ELR (cell line): ENCODE measurements around the gene PRDM11.

Experiments used
- DNase-seq: peaks from one replicate; pipeline ENCODE4 v3.0.0-alpha.2; 2015; ENCODE audit warnings: low read depth

PRDM11 gene

DNA sequence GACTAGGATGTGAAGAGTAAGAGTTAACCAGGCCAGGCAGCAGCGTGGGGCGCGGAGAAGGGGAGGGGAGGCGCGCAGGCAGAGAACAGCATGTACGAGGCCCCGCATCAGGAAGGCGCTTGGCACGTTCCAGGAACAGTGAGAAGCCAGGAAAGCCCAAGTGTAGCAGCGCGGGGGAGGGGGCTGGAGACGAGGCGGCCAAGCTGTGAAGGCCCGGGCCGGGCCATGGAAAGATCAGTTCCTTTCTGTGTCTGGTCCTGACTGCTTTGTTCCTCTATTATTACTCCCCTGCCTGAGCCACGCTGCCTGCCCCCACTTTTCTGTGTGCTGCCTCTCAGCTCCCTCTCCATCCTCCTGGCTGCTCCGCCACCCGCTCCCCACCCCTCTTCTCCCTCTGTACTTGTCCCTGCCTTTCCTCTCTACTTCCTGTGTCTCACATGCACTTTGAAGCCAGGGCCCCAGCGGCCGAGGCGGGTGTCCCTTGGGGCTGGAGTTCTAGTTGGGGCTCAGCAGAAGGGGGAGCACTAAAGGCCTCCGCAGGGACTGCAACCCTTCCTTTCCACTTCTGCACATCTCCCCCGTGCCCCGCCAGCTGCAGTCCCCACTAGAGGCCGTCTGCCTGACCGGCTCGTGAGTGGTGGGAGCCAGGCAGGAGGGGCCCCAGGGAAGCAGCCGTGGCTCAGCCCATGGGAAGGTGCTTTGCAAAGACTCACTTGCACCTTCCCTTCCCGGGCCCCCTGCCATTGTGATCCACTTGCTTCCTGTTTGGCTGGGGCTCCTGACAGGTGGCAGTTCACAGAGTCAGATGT lies 63.7 kb downstream of the PRDM11 start:
- DNase-seq: no peak

DNA sequence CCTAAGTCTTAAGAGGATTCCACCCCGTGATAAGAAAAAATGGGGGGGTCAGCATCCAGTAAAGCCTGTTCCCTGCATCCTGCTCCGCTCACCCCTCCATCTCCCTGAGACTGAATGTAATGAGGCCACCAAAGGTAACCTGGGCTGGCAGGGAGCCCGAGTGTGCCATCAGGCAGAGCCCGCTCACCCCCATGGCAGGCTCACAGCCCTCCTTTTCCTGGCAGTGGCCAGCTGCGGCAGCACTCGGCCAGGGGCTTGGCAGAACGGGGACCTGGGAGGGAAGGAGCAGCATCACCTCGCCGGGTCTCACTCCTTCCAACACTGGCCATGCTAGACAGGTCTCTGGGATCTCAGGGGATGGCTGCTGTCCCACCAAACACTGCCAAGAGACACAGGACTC lies 64.4 kb downstream of the PRDM11 start:
- DNase-seq: no peak

DNA sequence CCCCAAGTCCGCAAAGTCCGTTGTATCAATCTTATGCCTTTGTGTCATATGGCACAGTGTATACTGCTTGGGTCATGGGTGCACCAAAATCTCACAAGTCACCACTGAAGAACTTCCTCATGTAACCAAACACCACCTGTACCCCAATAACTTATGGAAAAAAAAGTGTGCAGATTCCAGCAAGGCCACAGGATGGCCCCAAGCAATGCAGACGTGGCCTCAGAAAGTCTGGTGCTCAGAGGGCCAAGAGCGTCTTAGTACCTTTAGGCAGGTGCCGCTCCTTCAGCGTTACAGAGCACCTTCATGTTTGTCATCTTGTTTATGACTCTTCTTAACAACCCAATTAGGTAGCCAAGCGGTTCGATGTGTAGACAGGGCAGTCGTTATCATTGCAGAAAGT lies 65.3 kb downstream of the PRDM11 start:
- peak; percentile 8 for DNase-seq

DNA sequence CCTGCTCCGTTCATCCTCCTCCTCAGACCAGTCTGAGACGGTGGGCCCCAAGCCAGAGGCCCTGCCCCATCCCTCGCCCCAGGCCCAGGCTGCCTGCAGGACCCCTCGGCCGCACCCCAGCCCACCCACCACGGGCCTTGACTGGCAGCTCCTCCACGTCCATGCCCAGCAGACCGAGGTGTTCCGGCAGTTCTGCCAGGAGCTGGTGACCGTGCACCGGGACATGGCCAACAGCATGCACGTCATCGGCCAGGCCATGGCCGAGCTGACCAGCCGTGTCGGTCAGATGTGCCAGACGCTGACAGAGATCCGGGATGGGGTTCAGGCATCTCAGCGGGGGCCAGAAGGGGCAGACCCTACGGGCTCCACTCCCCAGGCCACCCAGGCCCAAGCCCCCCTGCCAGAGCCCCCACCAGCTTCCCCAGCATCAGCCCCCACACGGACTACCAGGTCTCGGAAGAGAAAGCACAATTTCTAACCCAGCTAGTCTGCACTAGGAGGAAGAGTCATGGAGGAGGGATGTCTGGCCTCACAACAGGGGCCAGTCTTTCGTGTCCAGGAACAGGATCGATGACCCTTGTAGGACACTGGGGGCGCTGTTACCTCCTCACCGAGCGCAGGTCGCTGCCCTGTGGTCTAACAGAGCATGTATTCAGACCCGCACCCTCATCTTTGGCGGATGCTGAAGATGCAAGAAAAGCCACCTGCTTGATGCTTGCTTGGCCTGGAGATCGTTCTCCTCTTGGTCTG lies 66.3 kb downstream of the PRDM11 start:
- no peak for DNase-seq

DNA sequence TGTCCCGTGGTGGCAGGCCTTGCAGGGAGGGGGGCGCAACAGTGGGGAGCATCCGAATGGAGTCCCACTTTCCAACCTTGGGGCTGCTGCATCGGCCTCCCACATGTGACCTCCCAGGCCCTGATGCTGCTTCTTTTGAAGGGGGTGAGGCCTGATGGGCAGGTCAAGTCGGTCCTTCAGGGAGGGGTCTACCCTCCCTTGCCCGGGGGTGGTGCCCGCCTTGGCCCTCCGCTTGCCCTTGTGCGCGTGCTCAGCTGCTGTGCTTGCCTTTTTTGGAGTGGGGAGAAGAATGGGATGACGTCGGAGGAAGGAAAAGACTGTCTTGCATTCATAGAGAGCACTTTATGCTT lies 66.9 kb downstream of the PRDM11 start:
- DNase-seq: no peak

DNA sequence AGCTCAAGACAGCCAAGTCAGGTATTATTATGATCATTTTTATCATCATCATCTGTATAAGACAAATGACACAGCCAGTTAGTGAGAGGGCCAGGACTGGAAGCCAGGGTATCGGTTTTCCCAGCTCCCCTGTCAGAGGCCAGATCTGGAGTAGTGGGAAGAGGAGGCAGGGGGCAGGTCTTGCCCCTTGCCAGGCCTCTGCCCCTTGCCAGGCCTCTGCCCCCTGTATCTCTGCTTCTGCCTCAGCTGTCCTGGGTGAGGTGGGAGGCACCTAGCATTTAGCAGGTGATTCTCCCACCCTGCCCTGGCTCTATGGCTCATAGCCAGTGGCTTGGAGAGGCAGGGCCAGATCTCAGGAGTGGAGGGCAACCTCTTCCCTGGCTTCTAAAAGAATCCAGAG lies 67.3 kb downstream of the PRDM11 start:
- DNase-seq: no peak

DNA sequence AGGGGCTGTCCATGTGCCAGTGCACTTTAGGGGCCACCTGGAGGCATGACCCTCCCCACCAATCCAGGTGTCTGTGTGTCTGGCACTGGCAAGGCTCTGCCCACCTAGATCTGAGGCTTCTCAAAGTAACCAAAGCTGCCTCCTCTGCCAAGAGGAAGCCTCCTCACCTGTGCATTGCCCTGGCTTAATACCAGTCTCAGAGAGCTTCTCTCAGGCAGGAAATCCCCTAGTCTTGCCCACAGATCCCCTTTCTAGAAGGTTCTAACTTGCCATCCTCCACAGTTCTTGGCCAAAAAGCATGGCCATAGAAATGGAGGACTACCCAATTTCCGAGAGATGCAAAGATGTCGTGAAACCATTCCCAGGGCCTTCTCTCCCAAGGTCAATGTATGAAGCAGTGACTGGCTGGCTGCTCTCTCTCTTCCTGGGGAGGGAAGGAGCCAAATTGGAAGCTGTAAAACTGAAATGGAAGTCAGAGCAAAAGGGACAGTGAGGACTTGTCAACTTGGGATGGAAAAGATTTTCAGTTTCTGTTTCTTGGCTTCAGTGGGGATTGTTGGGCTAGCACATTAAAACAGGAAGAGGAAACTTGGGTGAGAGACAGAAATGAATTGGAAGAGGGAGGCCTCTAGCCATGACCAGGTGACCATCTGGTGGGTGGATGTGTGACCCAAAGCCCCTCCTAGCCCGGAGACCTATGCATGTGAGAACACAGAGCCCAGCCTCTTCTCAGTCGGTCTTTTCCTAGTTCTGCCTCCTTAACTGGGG lies 68.8 kb downstream of the PRDM11 start:
- DNase-seq: no peak

DNA sequence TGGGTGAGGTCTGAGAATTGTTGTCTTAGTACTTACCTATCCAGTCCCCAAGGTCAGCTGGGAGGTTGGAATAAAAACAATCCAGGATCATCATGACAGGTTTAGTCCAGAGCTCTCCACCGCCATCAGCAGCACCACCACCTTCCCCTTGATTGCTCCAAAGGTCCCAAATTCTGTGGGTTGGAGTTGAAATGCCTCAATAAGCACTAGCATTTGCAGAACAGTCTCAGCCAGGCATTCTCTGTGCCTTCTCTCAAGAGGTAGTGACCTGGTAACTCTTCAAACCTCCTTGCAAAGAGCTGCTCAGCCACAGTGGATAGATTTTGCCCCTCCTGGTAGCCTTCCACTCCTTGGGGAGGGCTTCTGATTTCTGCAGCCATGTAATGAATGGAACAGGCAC lies 69.6 kb downstream of the PRDM11 start:
- DNase-seq: no peak

DNA sequence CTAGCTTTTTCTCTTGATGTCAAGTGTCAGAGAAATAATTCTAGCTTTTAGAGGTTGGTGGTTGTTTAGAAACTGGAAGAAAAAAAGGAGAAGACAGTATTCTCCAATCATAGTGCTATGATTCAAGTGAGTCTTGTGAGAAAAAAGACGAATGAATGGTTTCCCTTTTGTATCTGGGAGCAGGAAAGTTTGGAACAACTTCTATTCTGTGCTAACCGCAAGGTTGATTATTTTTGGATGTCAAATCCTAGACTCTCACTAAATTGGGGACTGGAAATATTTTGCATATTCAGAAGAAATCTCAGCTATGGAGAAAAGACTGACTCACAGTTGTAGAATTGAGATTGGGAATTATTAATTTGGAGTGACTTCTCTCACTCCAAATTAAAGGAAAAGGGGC lies 70.5 kb downstream of the PRDM11 start:
- no peak for DNase-seq

DNA sequence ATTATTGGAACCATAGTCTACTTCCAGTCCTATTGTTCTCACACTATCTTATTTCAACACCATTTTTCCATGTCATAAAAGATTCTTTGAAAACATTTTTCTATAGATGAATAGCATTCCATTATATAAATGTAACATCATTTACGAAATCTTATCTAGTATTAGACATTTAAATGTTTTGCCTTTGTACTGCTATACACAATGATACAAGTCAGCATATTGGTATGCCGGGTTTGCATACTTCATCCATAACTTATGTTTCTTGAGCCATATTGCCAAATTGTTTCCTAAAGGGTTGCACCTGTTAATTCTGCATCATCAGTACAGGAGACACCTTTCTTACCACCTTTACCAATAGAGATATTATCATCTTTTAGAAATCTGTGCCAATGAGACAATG lies 71.6 kb downstream of the PRDM11 start:
- DNase-seq: no peak

DNA sequence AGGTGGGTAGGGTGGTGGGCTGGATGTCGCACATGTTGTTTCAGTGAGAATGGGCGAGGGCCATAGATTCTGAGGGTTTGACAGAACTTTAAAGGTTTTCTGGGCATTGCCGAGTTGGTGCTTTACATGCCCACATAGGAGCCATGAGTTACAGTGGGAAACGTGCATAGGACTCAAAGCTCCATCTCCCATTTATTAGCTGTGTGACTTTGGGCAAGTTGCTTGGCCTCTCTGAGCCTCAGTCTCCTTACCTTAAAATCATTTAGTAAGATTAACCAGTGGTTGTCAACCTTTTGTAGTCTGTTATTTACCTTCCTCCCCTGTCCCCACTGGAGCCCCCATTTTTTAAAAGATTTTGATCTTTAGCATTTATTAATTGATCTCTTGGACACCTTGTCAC lies 72.3 kb downstream of the PRDM11 start:
- DNase-seq: no peak

DNA sequence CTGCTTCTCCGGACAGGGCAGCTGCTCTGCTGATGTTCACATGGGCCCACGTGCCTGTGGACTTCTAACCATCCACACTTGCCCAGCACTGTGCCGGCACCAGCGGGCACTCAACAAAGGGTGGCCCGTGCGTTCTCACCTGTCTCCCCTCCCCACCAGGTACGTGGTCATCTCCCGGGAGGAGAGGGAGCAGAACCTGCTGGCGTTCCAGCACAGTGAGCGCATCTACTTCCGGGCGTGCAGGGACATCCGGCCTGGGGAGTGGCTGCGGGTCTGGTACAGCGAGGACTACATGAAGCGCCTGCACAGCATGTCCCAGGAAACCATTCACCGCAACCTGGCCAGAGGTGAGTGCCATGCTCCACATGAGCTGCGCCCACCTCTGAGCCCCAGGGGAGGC lies 73.0 kb downstream of the PRDM11 start:
- DNase-seq: no peak

DNA sequence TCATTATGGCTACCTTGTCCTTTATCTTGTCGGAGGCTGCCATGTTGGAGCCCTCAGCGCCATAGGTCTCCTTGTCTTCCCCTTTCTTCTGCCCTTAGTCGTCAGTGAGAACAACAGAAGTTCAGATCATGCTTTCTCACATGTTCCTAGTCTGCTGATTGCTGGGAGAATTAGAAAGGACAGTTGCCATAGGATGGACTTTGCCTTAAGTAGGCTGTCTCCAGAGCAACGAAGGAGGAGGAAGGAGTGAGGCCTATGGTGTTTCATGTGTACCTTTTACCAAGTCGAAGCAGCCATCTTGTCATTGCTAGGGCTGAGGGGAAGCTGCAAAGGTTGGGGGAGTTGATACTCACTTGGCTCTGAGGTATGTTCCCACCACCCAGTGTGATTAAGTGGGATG lies 77.1 kb downstream of the PRDM11 start:
- DNase-seq: no peak

DNA sequence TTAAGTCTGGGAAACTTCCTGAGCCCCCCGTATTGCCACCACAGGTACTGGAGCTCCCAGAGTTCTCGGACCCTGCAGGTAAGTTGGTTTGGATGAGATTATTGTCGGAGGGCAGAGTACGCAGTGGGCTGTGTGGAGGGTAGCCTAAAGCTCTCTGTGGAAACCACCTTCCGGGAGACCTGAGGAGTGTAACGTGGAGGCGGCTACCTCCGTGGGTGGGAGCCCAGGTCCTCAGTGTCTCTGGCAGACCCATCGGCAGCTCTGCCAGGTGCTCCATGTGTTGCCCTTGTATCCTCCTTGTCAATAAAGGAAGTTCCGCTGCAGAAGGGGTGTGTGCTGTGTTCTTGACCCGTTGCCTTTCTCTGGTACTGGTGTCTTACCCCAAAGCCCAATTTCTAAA lies 78.3 kb downstream of the PRDM11 start:
- DNase-seq: no peak

DNA sequence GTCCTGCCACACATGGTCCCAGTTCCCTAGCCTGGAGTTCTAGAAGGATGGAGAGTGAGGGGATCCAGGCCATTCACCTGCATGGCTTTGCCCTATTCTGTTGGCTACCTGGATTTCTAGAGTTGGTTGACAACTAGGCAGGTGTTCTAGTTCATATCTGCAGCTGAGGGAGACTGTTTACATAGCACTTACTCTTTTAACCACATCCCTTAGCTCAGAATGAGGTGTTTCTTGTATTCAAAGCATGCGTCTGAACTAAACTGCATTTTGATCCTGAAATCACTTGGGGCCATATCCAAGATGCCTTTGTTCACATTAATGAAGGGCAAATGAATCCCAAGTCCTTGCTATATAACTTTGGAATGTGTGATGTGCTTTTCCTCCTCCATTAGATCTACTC lies 78.8 kb downstream of the PRDM11 start:
- DNase-seq: no peak

DNA sequence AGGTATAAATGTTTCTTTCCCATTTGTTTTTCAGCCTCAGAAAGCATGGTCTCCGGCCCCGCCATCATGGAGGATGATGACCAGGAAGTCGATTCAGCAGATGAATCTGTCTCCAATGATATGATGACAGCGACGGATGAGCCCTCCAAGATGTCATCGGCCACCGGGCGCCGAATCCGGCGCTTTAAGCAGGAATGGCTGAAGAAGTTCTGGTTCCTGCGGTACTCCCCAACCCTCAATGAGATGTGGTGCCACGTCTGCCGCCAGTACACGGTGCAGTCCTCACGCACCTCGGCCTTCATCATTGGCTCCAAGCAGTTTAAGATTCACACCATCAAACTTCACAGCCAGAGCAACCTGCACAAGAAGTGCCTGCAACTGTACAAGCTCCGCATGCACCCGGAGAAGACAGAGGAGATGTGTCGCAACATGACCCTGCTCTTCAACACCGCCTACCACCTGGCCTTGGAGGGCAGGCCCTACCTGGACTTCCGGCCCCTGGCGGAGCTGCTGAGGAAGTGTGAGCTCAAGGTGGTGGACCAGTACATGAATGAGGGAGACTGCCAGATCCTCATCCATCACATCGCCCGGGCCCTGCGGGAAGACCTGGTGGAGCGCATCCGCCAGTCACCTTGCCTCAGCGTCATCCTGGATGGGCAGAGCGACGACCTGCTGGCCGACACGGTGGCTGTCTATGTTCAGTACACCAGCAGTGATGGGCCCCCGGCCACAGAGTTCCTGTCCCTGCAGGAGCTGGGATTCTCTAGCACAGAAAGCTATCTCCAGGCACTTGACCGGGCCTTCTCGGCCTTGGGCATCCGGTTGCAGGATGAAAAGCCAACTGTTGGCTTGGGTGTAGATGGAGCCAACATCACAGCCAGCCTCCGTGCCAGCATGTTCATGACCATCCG lies 79.8 kb downstream of the PRDM11 start:
- no peak for DNase-seq

DNA sequence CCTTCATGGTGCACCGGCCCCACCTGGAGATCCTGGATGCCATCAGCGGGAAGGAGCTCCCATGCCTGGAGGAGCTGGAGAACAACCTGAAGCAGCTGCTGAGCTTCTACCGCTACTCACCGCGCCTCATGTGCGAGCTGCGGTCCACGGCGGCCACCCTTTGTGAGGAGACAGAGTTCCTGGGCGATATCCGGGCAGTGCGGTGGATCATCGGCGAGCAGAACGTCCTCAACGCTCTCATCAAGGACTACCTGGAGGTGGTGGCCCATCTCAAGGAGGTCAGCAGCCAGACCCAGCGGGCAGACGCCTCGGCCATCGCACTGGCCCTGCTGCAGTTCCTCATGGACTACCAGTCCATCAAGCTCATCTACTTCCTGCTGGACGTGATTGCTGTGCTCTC lies 80.5 kb downstream of the PRDM11 start:
- DNase-seq: no peak

DNA sequence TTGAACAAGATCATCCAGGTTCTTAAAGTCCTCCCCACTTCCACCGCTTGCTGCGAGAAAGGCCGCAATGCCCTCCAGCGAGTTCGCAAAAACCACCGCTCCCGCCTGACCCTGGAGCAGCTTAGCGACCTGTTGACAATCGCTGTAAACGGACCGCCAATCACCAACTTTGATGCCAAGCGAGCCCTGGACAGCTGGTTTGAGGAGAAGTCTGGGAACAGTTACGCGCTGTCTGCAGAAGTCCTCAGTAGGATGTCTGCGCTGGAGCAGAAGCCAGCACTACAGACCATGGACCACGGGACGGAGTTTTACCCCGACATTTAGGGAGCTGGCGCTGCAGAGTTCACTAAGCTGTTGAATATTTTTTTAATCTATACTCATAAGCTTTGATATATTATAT lies 81.4 kb downstream of the PRDM11 start:
- DNase-seq: no peak

DNA sequence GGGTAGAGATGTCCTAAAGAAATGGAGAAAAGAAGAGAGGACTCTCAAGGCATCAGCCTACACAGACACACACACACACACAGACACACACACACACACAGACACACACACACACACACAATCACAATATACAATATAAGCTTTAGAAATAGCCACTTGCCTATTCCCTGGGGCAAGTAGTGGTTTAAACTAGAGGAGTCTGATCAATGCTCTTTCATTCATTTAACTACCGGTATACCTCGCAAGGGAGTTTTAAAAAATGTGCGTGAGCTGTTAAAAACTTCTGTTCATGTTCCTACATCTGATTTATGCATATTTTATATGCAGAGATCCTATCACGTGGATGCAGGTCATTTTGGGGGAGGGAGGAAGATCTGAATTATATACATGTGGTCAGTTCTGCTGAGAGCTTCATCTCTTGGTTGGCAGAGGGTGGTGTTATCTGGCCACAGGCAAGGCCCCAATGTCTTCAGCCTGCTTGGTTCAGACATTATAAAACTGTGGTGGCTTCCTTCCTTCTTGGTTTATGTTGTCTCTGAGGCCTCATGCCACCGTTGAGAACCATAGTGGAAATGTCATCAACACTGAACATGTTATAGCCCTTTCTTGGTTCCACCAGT lies 83.1 kb downstream of the PRDM11 start:
- no peak for DNase-seq

DNA sequence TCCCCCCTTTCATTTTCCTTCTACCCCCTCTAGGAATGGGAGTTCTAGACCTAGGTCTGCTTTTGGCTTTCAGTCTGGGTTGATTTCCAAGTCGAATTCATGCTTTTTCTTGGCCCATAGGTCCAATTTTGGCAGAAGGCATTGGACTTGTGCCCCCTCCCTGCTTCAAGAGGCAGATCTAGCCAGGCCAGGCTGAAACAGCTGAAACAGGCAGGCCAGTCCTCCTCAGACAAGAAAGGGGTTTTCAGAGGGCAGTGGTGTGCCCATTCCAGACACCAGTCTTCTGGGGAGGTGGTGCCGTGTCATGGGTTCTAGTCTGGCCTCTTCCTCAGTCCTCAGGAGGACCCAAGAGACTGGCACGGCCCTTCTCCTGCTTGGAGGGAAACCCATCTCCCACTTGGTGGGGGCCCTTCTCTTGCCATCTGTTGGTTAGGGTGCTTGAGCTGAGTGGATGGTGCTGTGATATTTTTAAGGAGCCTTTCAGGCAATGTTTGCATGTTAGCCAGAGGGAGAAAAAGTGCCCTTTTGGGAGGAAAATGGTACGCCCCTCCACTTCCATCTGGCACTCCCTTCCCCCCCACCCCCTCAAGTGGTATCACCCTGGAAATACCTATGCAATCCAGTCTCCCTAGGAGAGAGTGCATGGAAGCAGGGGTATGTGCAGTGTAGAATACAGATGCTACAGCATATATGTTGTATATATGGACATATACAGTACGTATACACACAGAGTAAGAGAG lies 86.1 kb downstream of the PRDM11 start:
- DNase-seq: no peak
